HepG2 (cell line): ENCODE measurements around the gene ICE2. TPM values are rescaled to one million over a fixed set of nuclear protein-coding genes. Genes with fewer than 3 reads are reported as not detected.

Experiments
- ARHGAP35 ChIP-seq: sonication (generic); formaldehyde crosslinking; IDR thresholded peaks from 2 replicates; pipeline ENCODE4 v1.9.0; 2022; ENCODE audit warnings: mild to moderate bottlenecking, inconsistent platforms, moderate library complexity, missing genetic modification reagents, borderline replicate concordance
- FIP1L1 ChIP-seq: fragments of 200-400 bp; formaldehyde crosslinking; IDR thresholded peaks from 2 replicates; pipeline ENCODE4 v1.6.1; 2018; ENCODE audit warnings: low read depth, mild to moderate bottlenecking, low read length, moderate library complexity, borderline replicate concordance; ENCODE audit not compliant: insufficient read depth
- JUN ChIP-seq: sonication (generic); formaldehyde crosslinking; IDR thresholded peaks from 2 replicates; pipeline ENCODE4 v1.4.0; 2020; ENCODE audit warnings: mild to moderate bottlenecking, missing genetic modification reagents
- KMT2B ChIP-seq: IDR thresholded peaks from 2 replicates; pipeline ENCODE4 v1.6.1; 2016; ENCODE audit warnings: missing genetic modification reagents, missing compliant biosample characterization
- MEF2D ChIP-seq: sonication (generic); formaldehyde crosslinking; IDR thresholded peaks from 2 replicates; pipeline ENCODE4 v1.5.1; 2020; ENCODE audit warnings: mild to moderate bottlenecking, missing genetic modification reagents
- MIXL1 ChIP-seq: IDR thresholded peaks from 2 replicates; pipeline ENCODE4 v1.6.1; 2016
- NCOA5 ChIP-seq: sonication (generic); formaldehyde crosslinking; IDR thresholded peaks from 2 replicates; pipeline ENCODE4 v1.4.0; 2020; ENCODE audit warnings: missing genetic modification reagents
- NFE2L2 ChIP-seq: fragments of 150-350 bp; IDR thresholded peaks from 2 replicates; pipeline ENCODE4 v1.6.1; 2014; ENCODE audit warnings: low read length
- NFYC ChIP-seq: IDR thresholded peaks from 2 replicates; pipeline ENCODE4 v1.6.1; 2016; ENCODE audit warnings: missing genetic modification reagents, missing compliant biosample characterization
- ZC3H13 ChIP-seq: sonication (generic); formaldehyde crosslinking; IDR thresholded peaks from 2 replicates; pipeline ENCODE4 v1.8.1; 2023; ENCODE audit warnings: mild to moderate bottlenecking, missing genetic modification reagents, moderate library complexity
- ZFP37 ChIP-seq: sonication (generic); formaldehyde crosslinking; IDR thresholded peaks from 2 replicates; pipeline ENCODE4 v1.4.0; 2020; ENCODE audit warnings: missing genetic modification reagents, borderline replicate concordance
- ZNF274 ChIP-seq: sonication (generic); formaldehyde crosslinking; IDR thresholded peaks from 2 replicates; pipeline ENCODE4 v1.5.1; 2020; ENCODE audit warnings: mild to moderate bottlenecking, missing genetic modification reagents
- ZNF282 ChIP-seq: fragments of 450-650 bp; IDR thresholded peaks from 2 replicates; pipeline ENCODE4 v1.6.1; 2018; ENCODE audit not compliant: partially characterized antibody
- ZNF432 ChIP-seq: sonication (generic); formaldehyde crosslinking; IDR thresholded peaks from 2 replicates; pipeline ENCODE4 v1.5.0; 2020; ENCODE audit warnings: missing genetic modification reagents, mild to moderate bottlenecking, borderline replicate concordance
- ZNF678 ChIP-seq: sonication (generic); formaldehyde crosslinking; IDR thresholded peaks from 2 replicates; pipeline ENCODE4 v1.4.0; 2020; ENCODE audit warnings: mild to moderate bottlenecking, missing genetic modification reagents
- ZNF775 ChIP-seq: sonication (generic); formaldehyde crosslinking; IDR thresholded peaks from 2 replicates; pipeline ENCODE4 v1.4.0; 2020; ENCODE audit warnings: missing genetic modification reagents, mild to moderate bottlenecking, moderate library complexity, borderline replicate concordance
- ZNF788 ChIP-seq: sonication (generic); formaldehyde crosslinking; IDR thresholded peaks from 2 replicates; pipeline ENCODE4 v1.5.0; 2020; ENCODE audit warnings: mild to moderate bottlenecking, missing genetic modification reagents, borderline replicate concordance
- polyA plus RNA-seq, 8 experiments: library from polyadenylated mRNA; depleted of rRNA in 3 of 8; stranded (reverse) in 7 of 8; unstranded in 1 of 8; fragments of >200 nt; fragmentation: Illumina TruSeq in 4 of 8; extraction: Trizol in 4 of 8; gene quantifications; 2 replicates each; pipeline versions ENCODE4 v1.2.1 to v1.2.3, GENCODE V29; 2011 to 2016; ENCODE audit warnings: low read depth in 4 of 8, missing spikeins in 1 of 8, mixed read lengths in 1 of 8; ENCODE audit not compliant: insufficient read depth in 1 of 8
- total RNA-seq, 5 experiments: library from RNA; depleted of rRNA; stranded (reverse); fragments of >200 nt; fragmentation: Illumina TruSeq; extraction: Trizol; gene quantifications; 2 replicates each; pipeline ENCODE4 v1.2.3, GENCODE V29; 2016; ENCODE audit warnings: low read depth in 1 of 5
- TF ChIP-seq, protein P1 (sequence below): sonication (generic); formaldehyde crosslinking; IDR thresholded peaks from 2 replicates; pipeline ENCODE4 v1.5.0; 2020; ENCODE audit warnings: mild to moderate bottlenecking, missing genetic modification reagents, borderline replicate concordance
- TF ChIP-seq, protein P2 (sequence below): sonication (generic); formaldehyde crosslinking; IDR thresholded peaks from 2 replicates; pipeline ENCODE4 v1.8.0; 2022; ENCODE audit warnings: low read depth, missing genetic modification reagents
- TF ChIP-seq, protein P3 (sequence below): sonication (generic); formaldehyde crosslinking; IDR thresholded peaks from 2 replicates; pipeline ENCODE4 v1.4.0; 2020; ENCODE audit warnings: mild to moderate bottlenecking, missing genetic modification reagents, borderline replicate concordance

The ICE2 gene
- total and polyA plus RNA-seq, 2 of the 13 experiments (the other 11 are each of a cell fraction or from before 2014, with no cell fraction given): 24.8 to 26.4 TPM

DNA sequence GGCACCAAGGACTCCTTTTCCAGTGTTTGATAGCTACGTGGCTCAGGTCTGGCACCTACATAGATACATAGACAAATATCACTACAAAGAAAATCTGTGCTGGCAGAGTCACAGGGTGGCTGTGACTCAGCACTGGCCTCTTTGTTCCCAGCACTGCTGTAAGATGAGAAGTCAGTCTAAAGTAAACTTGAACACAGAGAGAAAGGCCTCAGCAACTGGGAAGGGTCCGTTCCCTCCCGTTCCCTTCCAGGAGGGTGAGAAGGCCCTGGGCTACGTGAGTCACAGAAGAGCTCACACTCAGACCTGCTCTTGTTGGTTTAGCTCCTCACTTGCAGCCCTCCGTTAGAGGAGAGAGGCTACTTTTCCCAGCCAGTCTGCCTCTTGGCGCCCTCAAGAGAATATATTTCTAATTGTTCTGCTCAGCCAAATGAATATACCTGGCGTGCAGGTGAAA is 104.3 kb downstream of the ICE2 start (continued):
- TF ChIP-seq ZNF282 (no peak), ZNF274 (CRISPR knock-in tag) (no peak), ZNF432 (CRISPR knock-in tag) (no peak), ZNF678 (CRISPR knock-in tag) (no peak), MEF2D (CRISPR knock-in tag) (0 out of 2 replicates have a peak, but pooled peaks have one; percentile 48), ZC3H13 (CRISPR knock-in tag) (no peak; the same call in 1 of the 2 replicates), JUN (CRISPR knock-in tag) (peak; percentile 90), NCOA5 (no peak), FIP1L1 (no peak), KMT2B (peak; percentile 51; the same call in 1 of the 2 replicates), NFE2L2 (peak; percentile 91), ZNF788 (CRISPR knock-in tag) (peak; percentile 70; the same call in 1 of the 2 replicates), ARHGAP35 (CRISPR knock-in tag) (no peak), ZNF775 (no peak), ZFP37 (CRISPR knock-in tag) (0 out of 2 replicates have a peak, but pooled peaks have one; percentile 48), NFYC (no peak), MIXL1 (no peak)
- TF ChIP-seq, protein P1, sequence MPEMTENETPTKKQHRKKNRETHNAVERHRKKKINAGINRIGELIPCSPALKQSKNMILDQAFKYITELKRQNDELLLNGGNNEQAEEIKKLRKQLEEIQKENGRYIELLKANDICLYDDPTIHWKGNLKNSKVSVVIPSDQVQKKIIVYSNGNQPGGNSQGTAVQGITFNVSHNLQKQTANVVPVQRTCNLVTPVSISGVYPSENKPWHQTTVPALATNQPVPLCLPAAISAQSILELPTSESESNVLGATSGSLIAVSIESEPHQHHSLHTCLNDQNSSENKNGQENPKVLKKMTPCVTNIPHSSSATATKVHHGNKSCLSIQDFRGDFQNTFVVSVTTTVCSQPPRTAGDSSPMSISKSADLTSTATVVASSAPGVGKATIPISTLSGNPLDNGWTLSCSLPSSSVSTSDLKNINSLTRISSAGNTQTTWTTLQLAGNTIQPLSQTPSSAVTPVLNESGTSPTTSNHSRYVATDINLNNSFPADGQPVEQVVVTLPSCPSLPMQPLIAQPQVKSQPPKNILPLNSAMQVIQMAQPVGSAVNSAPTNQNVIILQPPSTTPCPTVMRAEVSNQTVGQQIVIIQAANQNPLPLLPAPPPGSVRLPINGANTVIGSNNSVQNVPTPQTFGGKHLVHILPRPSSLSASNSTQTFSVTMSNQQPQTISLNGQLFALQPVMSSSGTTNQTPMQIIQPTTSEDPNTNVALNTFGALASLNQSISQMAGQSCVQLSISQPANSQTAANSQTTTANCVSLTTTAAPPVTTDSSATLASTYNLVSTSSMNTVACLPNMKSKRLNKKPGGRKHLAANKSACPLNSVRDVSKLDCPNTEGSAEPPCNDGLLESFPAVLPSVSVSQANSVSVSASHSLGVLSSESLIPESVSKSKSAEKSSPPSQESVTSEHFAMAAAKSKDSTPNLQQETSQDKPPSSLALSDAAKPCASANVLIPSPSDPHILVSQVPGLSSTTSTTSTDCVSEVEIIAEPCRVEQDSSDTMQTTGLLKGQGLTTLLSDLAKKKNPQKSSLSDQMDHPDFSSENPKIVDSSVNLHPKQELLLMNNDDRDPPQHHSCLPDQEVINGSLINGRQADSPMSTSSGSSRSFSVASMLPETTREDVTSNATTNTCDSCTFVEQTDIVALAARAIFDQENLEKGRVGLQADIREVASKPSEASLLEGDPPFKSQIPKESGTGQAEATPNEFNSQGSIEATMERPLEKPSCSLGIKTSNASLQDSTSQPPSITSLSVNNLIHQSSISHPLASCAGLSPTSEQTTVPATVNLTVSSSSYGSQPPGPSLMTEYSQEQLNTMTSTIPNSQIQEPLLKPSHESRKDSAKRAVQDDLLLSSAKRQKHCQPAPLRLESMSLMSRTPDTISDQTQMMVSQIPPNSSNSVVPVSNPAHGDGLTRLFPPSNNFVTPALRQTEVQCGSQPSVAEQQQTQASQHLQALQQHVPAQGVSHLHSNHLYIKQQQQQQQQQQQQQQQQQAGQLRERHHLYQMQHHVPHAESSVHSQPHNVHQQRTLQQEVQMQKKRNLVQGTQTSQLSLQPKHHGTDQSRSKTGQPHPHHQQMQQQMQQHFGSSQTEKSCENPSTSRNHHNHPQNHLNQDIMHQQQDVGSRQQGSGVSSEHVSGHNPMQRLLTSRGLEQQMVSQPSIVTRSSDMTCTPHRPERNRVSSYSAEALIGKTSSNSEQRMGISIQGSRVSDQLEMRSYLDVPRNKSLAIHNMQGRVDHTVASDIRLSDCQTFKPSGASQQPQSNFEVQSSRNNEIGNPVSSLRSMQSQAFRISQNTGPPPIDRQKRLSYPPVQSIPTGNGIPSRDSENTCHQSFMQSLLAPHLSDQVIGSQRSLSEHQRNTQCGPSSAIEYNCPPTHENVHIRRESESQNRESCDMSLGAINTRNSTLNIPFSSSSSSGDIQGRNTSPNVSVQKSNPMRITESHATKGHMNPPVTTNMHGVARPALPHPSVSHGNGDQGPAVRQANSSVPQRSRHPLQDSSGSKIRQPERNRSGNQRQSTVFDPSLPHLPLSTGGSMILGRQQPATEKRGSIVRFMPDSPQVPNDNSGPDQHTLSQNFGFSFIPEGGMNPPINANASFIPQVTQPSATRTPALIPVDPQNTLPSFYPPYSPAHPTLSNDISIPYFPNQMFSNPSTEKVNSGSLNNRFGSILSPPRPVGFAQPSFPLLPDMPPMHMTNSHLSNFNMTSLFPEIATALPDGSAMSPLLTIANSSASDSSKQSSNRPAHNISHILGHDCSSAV: no peak
- TF ChIP-seq, protein P2, sequence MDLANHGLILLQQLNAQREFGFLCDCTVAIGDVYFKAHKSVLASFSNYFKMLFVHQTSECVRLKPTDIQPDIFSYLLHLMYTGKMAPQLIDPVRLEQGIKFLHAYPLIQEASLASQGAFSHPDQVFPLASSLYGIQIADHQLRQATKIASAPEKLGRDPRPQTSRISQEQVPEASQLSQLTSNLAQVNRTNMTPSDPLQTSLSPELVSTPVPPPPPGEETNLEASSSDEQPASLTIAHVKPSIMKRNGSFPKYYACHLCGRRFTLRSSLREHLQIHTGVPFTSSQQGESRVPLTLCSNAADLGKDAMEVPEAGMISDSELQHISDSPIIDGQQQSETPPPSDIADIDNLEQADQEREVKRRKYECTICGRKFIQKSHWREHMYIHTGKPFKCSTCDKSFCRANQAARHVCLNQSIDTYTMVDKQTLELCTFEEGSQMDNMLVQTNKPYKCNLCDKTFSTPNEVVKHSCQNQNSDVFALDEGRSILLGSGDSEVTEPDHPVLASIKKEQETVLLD (CRISPR knock-in tag): no peak
- TF ChIP-seq, protein P3, sequence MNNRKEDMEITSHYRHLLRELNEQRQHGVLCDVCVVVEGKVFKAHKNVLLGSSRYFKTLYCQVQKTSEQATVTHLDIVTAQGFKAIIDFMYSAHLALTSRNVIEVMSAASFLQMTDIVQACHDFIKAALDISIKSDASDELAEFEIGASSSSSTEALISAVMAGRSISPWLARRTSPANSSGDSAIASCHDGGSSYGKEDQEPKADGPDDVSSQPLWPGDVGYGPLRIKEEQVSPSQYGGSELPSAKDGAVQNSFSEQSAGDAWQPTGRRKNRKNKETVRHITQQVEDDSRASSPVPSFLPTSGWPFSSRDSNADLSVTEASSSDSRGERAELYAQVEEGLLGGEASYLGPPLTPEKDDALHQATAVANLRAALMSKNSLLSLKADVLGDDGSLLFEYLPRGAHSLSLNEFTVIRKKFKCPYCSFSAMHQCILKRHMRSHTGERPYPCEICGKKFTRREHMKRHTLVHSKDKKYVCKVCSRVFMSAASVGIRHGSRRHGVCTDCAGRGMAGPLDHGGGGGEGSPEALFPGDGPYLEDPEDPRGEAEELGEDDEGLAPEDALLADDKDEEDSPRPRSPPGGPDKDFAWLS (CRISPR knock-in tag): no peak
